ENCODE measurements around the gene TARS1. TPM values are rescaled to one million over a fixed set of nuclear protein-coding genes. Genes with fewer than 3 reads are reported as not detected.

TARS1 gene
- total and polyA plus RNA-seq, 2 of the 4 experiments (the other 2 are of a cell fraction), result 90.8 to 175 TPM

DNA sequence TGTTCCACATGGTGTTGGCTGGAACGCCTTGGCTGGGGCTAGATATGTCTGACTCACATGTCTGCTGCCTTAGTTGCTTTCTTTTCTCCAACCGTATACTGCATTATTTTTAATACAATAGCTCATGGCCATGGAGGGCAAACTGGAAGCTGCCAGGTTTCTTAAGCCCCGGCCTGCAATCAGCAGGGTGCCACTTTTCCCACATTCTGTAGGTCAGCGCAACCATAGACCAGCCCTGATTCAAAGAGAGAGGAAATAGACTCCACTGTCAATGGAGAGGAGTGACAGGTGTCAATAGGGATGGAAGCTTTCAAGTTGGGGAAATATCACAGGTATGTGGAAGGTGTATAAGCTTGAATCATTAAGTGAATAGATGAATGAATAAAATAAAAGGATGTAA, 60.5 kb downstream of the TARS1 start:
- no peaks in the 10 kb centered on the region for H4K20me1 ChIP-seq (ENCODE audit: insufficient read depth, low read length)
- ChIA-PET POLR2A (ENCODE audit: unreplicated experiment) (no interaction called here), CTCF (no interaction called here)
- H3K4ac ChIP-seq (ENCODE audit: low read depth, low read length), result no peak overlapping the region
- no peak overlapping the region for H2AK9ac ChIP-seq (replicated peaks; ENCODE audit: low read depth, low read length, poor library complexity)
- no peak overlapping the region for H3K18ac ChIP-seq (ENCODE audit: low read depth, low read length)
- no peak overlapping the region for H4K8ac ChIP-seq (ENCODE audit: low read depth in 2 of 2, low read length in 2 of 2)
- H3K9me3 ChIP-seq (ENCODE audit: control insufficient read depth, insufficient read depth, low read length), result no peaks in the 10 kb centered on the region
- H3K79me1 ChIP-seq (ENCODE audit: low read depth in 1 of 2, low read length in 2 of 2), result no peaks in the 10 kb centered on the region
- no peak overlapping the region for H3K27ac ChIP-seq (ENCODE audit: insufficient read depth, low read length)
- no peak overlapping the region for H2BK120ac ChIP-seq (ENCODE audit: low read depth, low read length)
- peaks cover 4% of the 10 kb centered on the region; the same call in 1 of the 2 replicates for H3K9me1 ChIP-seq (ENCODE audit: insufficient read depth, low read length)
- H3K56ac ChIP-seq (ENCODE audit: extremely low read depth, insufficient read depth, low read length), result no peak overlapping the region
- ATAC-seq (ENCODE audit: low read depth) (no peak), DNase-seq (no peak)
- intact Hi-C loops (cut with micrococcal nuclease) (no loop called here), in situ Hi-C loops (cut with MboI; ENCODE audit: low sequenced_read_pairs) (no loop called here), dilution Hi-C loops (cut with HindIII; ENCODE audit: low sequenced_read_pairs, unreplicated experiment) (no loop called here)
- H2AK5ac ChIP-seq (ENCODE audit: low read depth, low read length), result no peak overlapping the region
- H3K27me3 ChIP-seq (ENCODE audit: control insufficient read depth, insufficient read depth, low read length), result no peaks in the 10 kb centered on the region
- H4K5ac ChIP-seq (ENCODE audit: low read depth, low read length), result no peak overlapping the region
- no peak overlapping the region for H3K4me2 ChIP-seq (ENCODE audit: low read depth, low read length)
- H2BK15ac ChIP-seq (ENCODE audit: low read depth, low read length), result no peak overlapping the region
- WGBS, 2 experiments (ENCODE audit: extremely low coverage in 2 of 2, insufficient read length in 1 of 2), result no CpG with 5 or more reads among the region's 4 CpGs
- BruUV-seq (replicated peaks), result no TSS peak
- no peak for TF ChIP-seq CHD1 (IDR thresholded peaks at IDR 0.05; ENCODE audit: low read depth, low read length)
- TF ChIP-seq RAD21 (IDR thresholded peaks at IDR 0.05; ENCODE audit: low read length), result no peak
- no peak overlapping the region for H3K14ac ChIP-seq (replicated peaks; ENCODE audit: low read depth, low read length)
- H3K23ac ChIP-seq (ENCODE audit: low read depth, low read length), result no peak overlapping the region
- no peak overlapping the region for H2BK20ac ChIP-seq (ENCODE audit: low read depth, low read length)
- H2AFZ ChIP-seq (replicated peaks; ENCODE audit: low read length, poor library complexity), result no peak overlapping the region
- no peaks in the 10 kb centered on the region for H3K36me3 ChIP-seq (ENCODE audit: control insufficient read depth, insufficient read depth, low read length)
- H3K4me1 ChIP-seq (ENCODE audit: control insufficient read depth, insufficient read depth, low read length), result no peaks in the 10 kb centered on the region
- H4K91ac ChIP-seq (ENCODE audit: insufficient read depth, low read depth, low read length), result no peak overlapping the region
- no peak overlapping the region for H3K4me3 ChIP-seq (ENCODE audit: insufficient read depth, low read depth, low read length)
- no peak overlapping the region for H2BK5ac ChIP-seq (ENCODE audit: low read depth, low read length, poor library complexity, severe bottlenecking)
- H3K9ac ChIP-seq (ENCODE audit: low read depth, low read length), result no peak overlapping the region

Measured in IMR-90 (cell line).